Heart right ventricle (tissue), 16 donors: ENCODE data around the gene SLC12A4. TPM values are rescaled to one million over a fixed set of nuclear protein-coding genes. Genes with fewer than 3 reads are reported as not detected.
A peak's percentile ranks its signal among the peaks of the same experiment; 100 is the strongest.

Experiments used
- ATAC-seq, 8 donors: fragments of 200-7000 bp; cut with Tn5 transposase; one replicate each; pipeline ENCODE4 v1.9.1; 2020; ENCODE audit warnings: mild to moderate bottlenecking in 8 of 8, moderate library complexity in 8 of 8, moderate number of reproducible peaks in 1 of 8
- DNase-seq, 2 donors: peaks; one replicate each; pipeline ENCODE4 v3.0.0-alpha.2; 2020
- H3K27ac ChIP-seq, 10 donors: fragments of 200-600 bp; sonication (generic) in 2 of 10; one replicate each; pipeline versions ENCODE4 v1.5.0 to v1.8.0; 2020 to 2022; ENCODE audit warnings: mild to moderate bottlenecking in 3 of 10
- H3K27me3 ChIP-seq, 7 donors: fragments of 200-600 bp; one replicate each; pipeline ENCODE4 v1.8.0; 2021 to 2022; ENCODE audit warnings: mild to moderate bottlenecking in 2 of 7
- H3K36me3 ChIP-seq, 9 donors: fragments of 200-600 bp; sonication (generic) in 1 of 9; one replicate each; pipeline versions ENCODE4 v1.5.0 to v1.8.0; 2020 to 2022; ENCODE audit warnings: mild to moderate bottlenecking in 2 of 9
- H3K4me1 ChIP-seq, 9 donors: fragments of 200-600 bp; sonication (generic) in 1 of 9; one replicate each; pipeline versions ENCODE4 v1.5.0 to v1.8.0; 2020 to 2022; ENCODE audit warnings: mild to moderate bottlenecking in 4 of 9
- H3K4me3 ChIP-seq, 10 donors: fragments of 200-600 bp; sonication (generic) in 2 of 10; one replicate each; pipeline versions ENCODE4 v1.5.0 to v1.8.0; 2020 to 2022; ENCODE audit warnings: mild to moderate bottlenecking in 7 of 10, moderate library complexity in 2 of 10
- H3K9me3 ChIP-seq, 11 donors: fragments of 200-600 bp in 10 of 11; sonication (generic) in 2 of 11; one replicate each; pipeline versions ENCODE4 v1.5.0 to v1.8.0; 2013 to 2022; ENCODE audit warnings: mild to moderate bottlenecking in 2 of 11, control low read depth in 1 of 11, moderate library complexity in 1 of 11
- WGBS, 2 donors: extraction: QIAGEN DNeasy Blood & Tissue Kit; methylation state at CpG; one replicate each; pipeline ENCODE4 v1.1.7; 2013; ENCODE audit warnings: inconsistent platforms in 1 of 2; 5-methylcytosine and 5-hydroxymethylcytosine counted together
- intact Hi-C, 10 donors: fragments of 100-400 bp; cut with DNase I; formaldehyde crosslinking; loops; one replicate each; pipeline versions ENCODE4 v1.11.1 to v1.14.2; 2022
- polyA plus RNA-seq, 2 donors: library from polyadenylated mRNA; stranded (reverse); fragments of 200-250 nt; gene quantifications; one replicate each; pipeline ENCODE4 v1.2.3, GENCODE V29; 2013
- total RNA-seq, 10 donors: library from RNA; stranded (reverse); fragmentation: NEBNext Ultra II Directional in 3 of 10; extraction: Animal tissue kit (Norgen Biotek cat#: 25700) in 3 of 10; gene quantifications; one replicate each; pipeline versions ENCODE4 v1.2.1 to v1.2.4, GENCODE V29; 2021 to 2023
- TF ChIP-seq, protein P1 (sequence below), 9 donors: fragments of 200-600 bp; sonication (generic) in 2 of 9; IDR thresholded peaks; one replicate each; pipeline versions ENCODE4 v1.5.0 to v1.8.0; 2021 to 2022; ENCODE audit warnings: antibody characterized with exemption in 9 of 9, mild to moderate bottlenecking in 5 of 9, moderate library complexity in 1 of 9
- donor health status: Arrhythmogenic right ventricular cardiomyopathy.
- donor health status: ischemic (EF 13 %, LVEDD 7.1; RV severe dilation, severe dysfunction).
- donor health status: healthy with polysubstance abuse.
- donor health status: DM: no; HTN: yes; CAD: no.
- donor health status: DM: no; HTN: no; CAD: no.
- donor health status: ischemic (EF 25% LVEDD 6.9; RV normal size, moderate dysfunction).
- donor health status: ischemic (EF 25% LVEDD 5.7; RV mildly dilated, moderate dysfunction).
- donor health status: healthy.
- donor health status: DM: yes; HTN: yes; CAD: no.
- donor health status: Ischemic cardiomyopathy.
- donor health status: ischemic (EF 35%, LVEDD 5.7; RV mildly dilated, moderate dysfunction).
- donor health status: nonischemic (EF 11% LVEDD 7.7; RV severe dilation, severe dysfunction).
- donor health status: DM: yes; HTN: yes; CAD: no.
- donor health status: PGD.
- donor health status: ischemic (EF 29% LVEDD 5.4; RV normal size, mild dysfunction).
- donor health status: nonischemic (EF 23%, LVEDD 6.1; RV moderate dilation, normal function).

SLC12A4 gene
- total and polyA plus RNA-seq, 12 donors = 70.1 to 116 (median 86.6) TPM

- peaks cover 0 to 45% (median 5%) of the 10 kb centered on the region in 9 donors for H3K36me3 ChIP-seq
- H3K27ac ChIP-seq = peak overlapping the region in 1 of 10 donors; percentile 16
- H3K4me1 ChIP-seq = peaks cover 5 to 88% (median 63%) of the 10 kb centered on the region in 9 donors
- TF ChIP-seq, protein P1, sequence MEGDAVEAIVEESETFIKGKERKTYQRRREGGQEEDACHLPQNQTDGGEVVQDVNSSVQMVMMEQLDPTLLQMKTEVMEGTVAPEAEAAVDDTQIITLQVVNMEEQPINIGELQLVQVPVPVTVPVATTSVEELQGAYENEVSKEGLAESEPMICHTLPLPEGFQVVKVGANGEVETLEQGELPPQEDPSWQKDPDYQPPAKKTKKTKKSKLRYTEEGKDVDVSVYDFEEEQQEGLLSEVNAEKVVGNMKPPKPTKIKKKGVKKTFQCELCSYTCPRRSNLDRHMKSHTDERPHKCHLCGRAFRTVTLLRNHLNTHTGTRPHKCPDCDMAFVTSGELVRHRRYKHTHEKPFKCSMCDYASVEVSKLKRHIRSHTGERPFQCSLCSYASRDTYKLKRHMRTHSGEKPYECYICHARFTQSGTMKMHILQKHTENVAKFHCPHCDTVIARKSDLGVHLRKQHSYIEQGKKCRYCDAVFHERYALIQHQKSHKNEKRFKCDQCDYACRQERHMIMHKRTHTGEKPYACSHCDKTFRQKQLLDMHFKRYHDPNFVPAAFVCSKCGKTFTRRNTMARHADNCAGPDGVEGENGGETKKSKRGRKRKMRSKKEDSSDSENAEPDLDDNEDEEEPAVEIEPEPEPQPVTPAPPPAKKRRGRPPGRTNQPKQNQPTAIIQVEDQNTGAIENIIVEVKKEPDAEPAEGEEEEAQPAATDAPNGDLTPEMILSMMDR (IDR thresholded peaks at IDR 0.05) = no peak
- peak in 3 of 8 donors; percentile 6 to 43 (median 35) for ATAC-seq
- WGBS, 2 donors = 40 to 60% methylated on average over 10 of the region's 10 CpGs
- no peaks in the 10 kb centered on the region for H3K9me3 ChIP-seq
- no peak for DNase-seq
- intact Hi-C loops = loop anchor here in 4 of 10 donors (5.0 to 10.0 kb wide), 3 partner anchors 96 to 251 kb away; no protein-coding TSS in a partner anchor
- H3K4me3 ChIP-seq = no peak overlapping the region
- H3K27me3 ChIP-seq = no peaks in the 10 kb centered on the region
Observed at GRCh38 chr16:67923414-67924116, 44.9 kb downstream of the SLC12A4 start.

GRCh38 chr16:67922740-67923139 is 45.7 kb downstream of the SLC12A4 start:
- 77 to 79% methylated on average over 8 of the region's 8 CpGs for WGBS, 2 donors
- H3K4me1 ChIP-seq = peaks cover 8 to 92% (median 69%) of the 10 kb centered on the region in 9 donors
- H3K36me3 ChIP-seq = peaks cover 0 to 43% (median 4%) of the 10 kb centered on the region in 9 donors
- no peaks in the 10 kb centered on the region for H3K27me3 ChIP-seq
- TF ChIP-seq, protein P1 (IDR thresholded peaks at IDR 0.05) = no peak
- DNase-seq (no peak), ATAC-seq (no peak)
- H3K27ac ChIP-seq = peak overlapping the region in 2 of 10 donors; percentile 4 to 19
- no peak overlapping the region for H3K4me3 ChIP-seq
- intact Hi-C loops = loop anchor here in 4 of 10 donors (5.0 to 10.0 kb wide), 3 partner anchors 95 to 250 kb away; no protein-coding TSS in a partner anchor
- no peaks in the 10 kb centered on the region for H3K9me3 ChIP-seq

DNA sequence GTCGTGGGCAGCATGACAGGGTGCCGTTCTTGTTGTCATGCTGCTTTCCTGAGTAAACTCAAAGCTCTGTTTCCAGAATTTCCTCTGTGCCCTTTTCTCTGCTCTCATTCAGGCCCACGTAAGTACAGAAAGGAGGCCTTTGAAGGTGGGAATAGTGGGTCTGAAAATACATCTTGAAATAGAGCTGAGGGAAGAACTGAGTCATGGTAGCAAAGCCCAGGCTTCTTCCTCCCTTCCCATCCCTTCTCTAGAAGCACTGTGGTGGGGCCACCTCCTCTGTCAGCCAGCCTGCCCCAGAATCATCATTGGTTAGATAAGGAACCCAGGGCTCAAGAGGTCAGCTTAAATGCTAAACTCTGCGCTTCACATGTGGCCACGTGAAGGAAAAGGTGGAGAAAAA is 46.2 kb downstream of the SLC12A4 start:
- H3K27me3 ChIP-seq = no peaks in the 10 kb centered on the region
- DNase-seq (no peak), ATAC-seq (no peak)
- intact Hi-C loops = loop anchor here in 4 of 10 donors (5.0 to 10.0 kb wide), 3 partner anchors 95 to 250 kb away; no protein-coding TSS in a partner anchor
- TF ChIP-seq, protein P1 (IDR thresholded peaks at IDR 0.05) = no peak
- peaks cover 13 to 97% (median 74%) of the 10 kb centered on the region in 9 donors for H3K4me1 ChIP-seq
- H3K27ac ChIP-seq = peak overlapping the region in 4 of 10 donors; percentile 17 to 39 (median 20)
- no peaks in the 10 kb centered on the region for H3K9me3 ChIP-seq
- peaks cover 0 to 38% (median 0%) of the 10 kb centered on the region in 9 donors for H3K36me3 ChIP-seq
- 68 to 69% methylated on average over 5 of the region's 5 CpGs for WGBS, 2 donors
- no peak overlapping the region for H3K4me3 ChIP-seq

DNA sequence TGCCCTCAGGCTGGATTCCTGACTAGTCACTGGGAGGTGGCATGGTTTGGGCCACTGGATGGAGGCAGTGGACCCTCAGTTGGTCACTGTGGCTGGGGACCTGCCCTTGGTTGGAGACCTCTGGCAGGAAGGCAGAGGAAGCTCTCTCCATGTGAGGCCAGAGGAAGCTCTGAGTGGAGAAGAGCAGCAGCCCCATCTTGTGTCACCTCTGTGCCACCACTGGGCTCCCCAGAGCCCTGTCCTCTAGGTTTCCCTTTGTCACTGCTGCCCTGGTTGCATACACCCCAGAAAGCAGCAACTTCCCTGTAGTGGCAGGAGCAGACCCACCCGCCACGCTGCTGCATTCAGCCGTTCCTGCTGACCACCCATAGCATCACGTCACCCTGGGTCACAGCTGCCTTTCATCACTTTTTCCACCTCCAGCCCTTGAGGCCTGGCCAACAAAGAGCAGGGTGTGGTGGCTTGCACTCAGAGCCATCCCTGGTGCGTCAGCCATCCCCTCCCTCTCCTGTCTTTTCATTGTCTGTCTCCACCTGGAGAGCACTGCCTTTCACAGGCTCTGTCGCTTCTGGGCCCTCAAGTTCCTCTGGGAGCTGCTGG is 48.7 kb downstream of the SLC12A4 start:
- Histone ChIP-seq H3K9me3 (no peaks in the 10 kb centered on the region), H3K4me3 (no peak overlapping the region), H3K27ac (peak overlapping the region in 4 of 10 donors; percentile 26 to 73 (median 43)), H3K36me3 (peaks cover 0 to 46% (median 0%) of the 10 kb centered on the region in 9 donors), H3K27me3 (no peaks in the 10 kb centered on the region), H3K4me1 (peaks cover 25 to 96% (median 78%) of the 10 kb centered on the region in 9 donors)
- TF ChIP-seq, protein P1 (IDR thresholded peaks at IDR 0.05) = peak in 7 of 9 donors; percentile 22 to 47 (median 33)
- peak in 4 of 8 donors; percentile 27 to 40 (median 32) for ATAC-seq
- intact Hi-C loops = loop anchor here in 5 of 10 donors (5.0 to 10.0 kb wide), 5 partner anchors 37 to 247 kb away; partner anchors contain the start of gene NRN1L (in 1 of the 5)
- 54 to 71% methylated on average over 6 of the region's 6 CpGs for WGBS, 2 donors
- DNase-seq = no peak
